Measurements from ENCODE around the gene SLC4A4. TPM values are rescaled to one million over a fixed set of nuclear protein-coding genes. Genes with fewer than 3 reads are reported as not detected.
A peak's percentile ranks its signal among the peaks of the same experiment; 100 is the strongest.

The SLC4A4 gene
- total and polyA plus RNA-seq, 12 donors, result 1.3 to 34.5 (median 25.1) TPM

DNA sequence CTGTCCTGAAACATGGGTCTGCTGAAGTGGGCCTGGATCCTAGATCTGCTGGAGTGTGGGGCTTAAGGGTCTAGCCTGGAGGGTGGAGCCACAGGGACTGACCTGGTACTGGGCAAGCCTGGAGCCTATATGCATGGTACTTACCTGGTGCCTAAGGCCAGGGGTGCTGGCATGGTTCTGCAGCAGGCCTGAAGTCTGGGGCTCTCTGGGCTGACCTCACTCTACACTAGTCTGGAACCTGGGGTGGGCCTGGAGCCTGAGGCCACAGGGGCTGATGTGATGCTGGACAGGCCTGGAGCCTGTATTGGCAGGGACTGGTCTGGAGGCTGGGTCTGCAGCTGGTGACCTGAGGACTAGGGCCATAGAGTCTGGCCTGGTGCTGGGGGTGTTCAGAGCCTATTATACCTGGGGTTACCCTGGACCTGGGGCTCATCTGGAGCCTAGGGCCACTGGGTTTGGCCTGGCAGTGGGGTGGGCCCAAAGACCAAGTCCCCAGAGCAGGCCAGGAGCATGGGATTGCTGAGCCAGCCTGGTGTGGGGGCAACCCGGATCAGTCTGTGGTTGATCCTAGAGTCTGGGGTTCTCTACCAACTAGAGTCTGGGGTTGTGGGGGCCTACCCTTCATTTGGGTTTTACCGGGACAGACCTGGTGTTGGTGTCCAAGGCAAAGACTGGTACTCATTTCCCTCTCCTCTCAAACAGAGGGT lies 179.6 kb downstream of the SLC4A4 start:
- Histone ChIP-seq H3K4me3 (no peak overlapping the region), H3K27me3 (no peaks in the 10 kb centered on the region), H3K27ac (no peak overlapping the region), H3K9me3 (peaks cover 0 to 13% (median 0%) of the 10 kb centered on the region in 11 donors), H3K36me3 (no peaks in the 10 kb centered on the region), H3K4me1 (no peaks in the 10 kb centered on the region)
- peak in 3 of 8 donors; percentile 33 to 47 (median 43) for ATAC-seq
- DNase-seq, result no peak
- WGBS, 2 donors, result 93% methylated on average over 2 of the region's 2 CpGs
- TF ChIP-seq, protein P1, sequence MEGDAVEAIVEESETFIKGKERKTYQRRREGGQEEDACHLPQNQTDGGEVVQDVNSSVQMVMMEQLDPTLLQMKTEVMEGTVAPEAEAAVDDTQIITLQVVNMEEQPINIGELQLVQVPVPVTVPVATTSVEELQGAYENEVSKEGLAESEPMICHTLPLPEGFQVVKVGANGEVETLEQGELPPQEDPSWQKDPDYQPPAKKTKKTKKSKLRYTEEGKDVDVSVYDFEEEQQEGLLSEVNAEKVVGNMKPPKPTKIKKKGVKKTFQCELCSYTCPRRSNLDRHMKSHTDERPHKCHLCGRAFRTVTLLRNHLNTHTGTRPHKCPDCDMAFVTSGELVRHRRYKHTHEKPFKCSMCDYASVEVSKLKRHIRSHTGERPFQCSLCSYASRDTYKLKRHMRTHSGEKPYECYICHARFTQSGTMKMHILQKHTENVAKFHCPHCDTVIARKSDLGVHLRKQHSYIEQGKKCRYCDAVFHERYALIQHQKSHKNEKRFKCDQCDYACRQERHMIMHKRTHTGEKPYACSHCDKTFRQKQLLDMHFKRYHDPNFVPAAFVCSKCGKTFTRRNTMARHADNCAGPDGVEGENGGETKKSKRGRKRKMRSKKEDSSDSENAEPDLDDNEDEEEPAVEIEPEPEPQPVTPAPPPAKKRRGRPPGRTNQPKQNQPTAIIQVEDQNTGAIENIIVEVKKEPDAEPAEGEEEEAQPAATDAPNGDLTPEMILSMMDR (IDR thresholded peaks at IDR 0.05), result no peak
- intact Hi-C loops (cut with DNase I), result no loop called here

DNA sequence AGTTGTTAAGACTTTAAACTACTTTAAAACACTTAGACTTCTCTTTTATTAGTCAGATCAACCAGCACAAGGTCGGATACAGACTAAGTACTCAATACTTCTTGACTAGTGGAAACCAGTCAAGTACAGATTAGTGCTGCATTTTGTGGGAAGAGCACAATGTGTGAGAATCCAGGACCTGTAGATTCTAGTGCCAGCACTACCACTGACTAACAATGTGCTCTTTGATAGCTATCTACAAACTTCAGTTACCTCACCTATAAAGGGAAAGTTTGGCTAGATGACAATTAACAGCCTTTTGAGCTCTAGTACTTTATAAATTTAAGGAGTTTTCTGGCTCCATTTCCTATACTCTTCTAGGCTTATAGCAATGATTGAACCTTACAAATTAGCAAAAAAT lies 181.5 kb downstream of the SLC4A4 start:
- H3K4me1 ChIP-seq, result no peaks in the 10 kb centered on the region
- no peak overlapping the region for H3K27ac ChIP-seq
- ATAC-seq (no peak), DNase-seq (no peak)
- intact Hi-C loops (cut with DNase I), result no loop called here
- TF ChIP-seq, protein P1 (IDR thresholded peaks at IDR 0.05), result no peak
- no peaks in the 10 kb centered on the region for H3K36me3 ChIP-seq
- no peak overlapping the region for H3K4me3 ChIP-seq
- WGBS, 2 donors, result 69 to 73% methylated on average over 1 of the region's 1 CpG
- H3K9me3 ChIP-seq, result peaks cover 0 to 7% (median 0%) of the 10 kb centered on the region in 11 donors
- H3K27me3 ChIP-seq, result no peaks in the 10 kb centered on the region

DNA sequence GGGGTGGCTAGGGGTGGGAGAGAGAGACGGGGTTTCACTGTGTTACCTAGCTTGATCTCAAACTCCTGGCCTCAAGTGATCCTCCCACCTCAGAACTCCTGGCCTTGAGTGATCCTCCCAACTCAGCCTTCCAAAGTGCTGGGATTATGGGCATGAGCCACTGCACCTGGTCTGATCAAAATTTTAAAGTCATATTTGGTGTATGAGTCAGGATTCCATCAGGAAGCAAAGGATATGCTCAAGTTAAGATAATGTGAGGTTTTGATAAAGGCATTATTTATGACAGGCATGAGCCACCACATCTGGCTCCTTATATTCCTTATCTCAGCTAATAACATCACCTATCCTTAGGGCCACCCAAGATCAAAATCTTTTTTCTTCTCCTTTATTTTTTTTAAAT lies 182.0 kb downstream of the SLC4A4 start:
- H3K36me3 ChIP-seq, result no peaks in the 10 kb centered on the region
- H3K27me3 ChIP-seq, result no peaks in the 10 kb centered on the region
- H3K27ac ChIP-seq, result no peak overlapping the region
- H3K4me3 ChIP-seq, result no peak overlapping the region
- H3K4me1 ChIP-seq, result no peaks in the 10 kb centered on the region
- DNase-seq (no peak), ATAC-seq (no peak)
- TF ChIP-seq, protein P1 (IDR thresholded peaks at IDR 0.05), result no peak
- intact Hi-C loops (cut with DNase I), result no loop called here
- H3K9me3 ChIP-seq, result peaks cover 0 to 7% (median 0%) of the 10 kb centered on the region in 11 donors
- WGBS, 2 donors, result 67 to 79% methylated on average over 1 of the region's 1 CpG

DNA sequence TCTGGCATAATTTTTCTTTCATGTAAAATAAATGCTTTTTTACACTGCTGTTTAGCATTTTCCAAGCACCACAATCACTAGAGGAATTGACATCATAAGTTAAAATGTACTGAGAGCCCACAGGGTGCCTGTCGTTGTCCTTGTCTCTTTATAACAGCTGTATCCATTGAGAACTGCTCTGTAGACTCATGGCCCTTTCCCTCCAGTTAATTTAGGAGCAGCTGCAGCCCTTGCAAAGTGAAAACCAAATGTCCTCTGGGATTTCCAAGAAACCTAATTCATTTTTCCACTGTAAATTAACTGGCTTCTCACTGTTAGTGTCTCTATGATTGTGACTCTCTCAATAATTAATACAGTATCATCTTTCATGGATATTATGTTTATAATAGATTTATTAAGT lies 185.9 kb downstream of the SLC4A4 start:
- intact Hi-C loops (cut with DNase I), result no loop called here
- no peak for ATAC-seq
- Histone ChIP-seq H3K27ac (no peak overlapping the region), H3K4me3 (no peak overlapping the region), H3K36me3 (no peaks in the 10 kb centered on the region), H3K4me1 (no peaks in the 10 kb centered on the region), H3K27me3 (no peaks in the 10 kb centered on the region), H3K9me3 (no peaks in the 10 kb centered on the region)
- TF ChIP-seq, protein P1 (IDR thresholded peaks at IDR 0.05), result no peak
- DNase-seq, result no peak
- WGBS, 2 donors, result 29 to 59% methylated on average over 1 of the region's 1 CpG

Data from heart right ventricle (tissue), 16 donors.